Measurements from ENCODE around the gene SENP2.

GRCh38 chr3:185540695-185541094 lies 45.4 kb upstream of the SENP2 start:
- TF ChIP-seq, protein P1, sequence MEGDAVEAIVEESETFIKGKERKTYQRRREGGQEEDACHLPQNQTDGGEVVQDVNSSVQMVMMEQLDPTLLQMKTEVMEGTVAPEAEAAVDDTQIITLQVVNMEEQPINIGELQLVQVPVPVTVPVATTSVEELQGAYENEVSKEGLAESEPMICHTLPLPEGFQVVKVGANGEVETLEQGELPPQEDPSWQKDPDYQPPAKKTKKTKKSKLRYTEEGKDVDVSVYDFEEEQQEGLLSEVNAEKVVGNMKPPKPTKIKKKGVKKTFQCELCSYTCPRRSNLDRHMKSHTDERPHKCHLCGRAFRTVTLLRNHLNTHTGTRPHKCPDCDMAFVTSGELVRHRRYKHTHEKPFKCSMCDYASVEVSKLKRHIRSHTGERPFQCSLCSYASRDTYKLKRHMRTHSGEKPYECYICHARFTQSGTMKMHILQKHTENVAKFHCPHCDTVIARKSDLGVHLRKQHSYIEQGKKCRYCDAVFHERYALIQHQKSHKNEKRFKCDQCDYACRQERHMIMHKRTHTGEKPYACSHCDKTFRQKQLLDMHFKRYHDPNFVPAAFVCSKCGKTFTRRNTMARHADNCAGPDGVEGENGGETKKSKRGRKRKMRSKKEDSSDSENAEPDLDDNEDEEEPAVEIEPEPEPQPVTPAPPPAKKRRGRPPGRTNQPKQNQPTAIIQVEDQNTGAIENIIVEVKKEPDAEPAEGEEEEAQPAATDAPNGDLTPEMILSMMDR (IDR thresholded peaks at IDR 0.05): no peak
- TF ChIP-seq POLR2A (IDR thresholded peaks at IDR 0.05): no peak
